Raji (cell line): ENCODE data around the gene USP47.

ENCODE experiments used
- POLR2A ChIP-seq: IDR thresholded peaks from 2 replicates; pipeline ENCODE4 v1.6.1; 2011; ENCODE audit warnings: low read depth, low read length, control low read depth; ENCODE audit not compliant: insufficient read depth

Gene USP47

GRCh38 chr11:11876458-11876857, 34.7 kb downstream of the USP47 start:
- TF ChIP-seq POLR2A: no peak

GRCh38 chr11:11880179-11880578, 38.4 kb downstream of the USP47 start:
- TF ChIP-seq POLR2A: no peak

- TF ChIP-seq POLR2A: no peak
These were observed 40.8 kb downstream of the USP47 start for GRCh38 chr11:11882539-11882938.

- TF ChIP-seq POLR2A: no peak
These were observed 42.6 kb downstream of the USP47 start for GRCh38 chr11:11884351-11884750.

GRCh38 chr11:11884774-11885481, 43.2 kb downstream of the USP47 start:
- no peak for TF ChIP-seq POLR2A

- no peak for TF ChIP-seq POLR2A
These were observed 52.7 kb downstream of the USP47 start for GRCh38 chr11:11894486-11894885.

- no peak for TF ChIP-seq POLR2A
These were observed 53.9 kb downstream of the USP47 start for GRCh38 chr11:11895672-11896071.

- TF ChIP-seq POLR2A: no peak
These were observed 56.9 kb downstream of the USP47 start for GRCh38 chr11:11898648-11899047.

- TF ChIP-seq POLR2A: no peak
These were observed 57.6 kb downstream of the USP47 start for GRCh38 chr11:11899401-11899800.

GRCh38 chr11:11901929-11902328, 60.2 kb downstream of the USP47 start:
- TF ChIP-seq POLR2A: no peak

GRCh38 chr11:11909727-11910126, 68.0 kb downstream of the USP47 start:
- no peak for TF ChIP-seq POLR2A

GRCh38 chr11:11910541-11910940, 68.8 kb downstream of the USP47 start:
- TF ChIP-seq POLR2A: no peak

- no peak for TF ChIP-seq POLR2A
These were observed 71.6 kb downstream of the USP47 start for GRCh38 chr11:11913395-11913794.

- TF ChIP-seq POLR2A: no peak
These were observed 73.9 kb downstream of the USP47 start for GRCh38 chr11:11915625-11916024.

- no peak for TF ChIP-seq POLR2A
These were observed 75.2 kb downstream of the USP47 start for GRCh38 chr11:11916981-11917399.

- no peak for TF ChIP-seq POLR2A
These were observed 82.1 kb downstream of the USP47 start for GRCh38 chr11:11923828-11924227.

- TF ChIP-seq POLR2A: no peak
These were observed 88.1 kb downstream of the USP47 start for GRCh38 chr11:11929920-11930319.
